BLaER1 treated with 17β-estradiol and CSF1 and Interleukin-3, amounts not matched to agents 10 nM and 100 nM (cell line): ENCODE measurements around the gene PTPRM.
"Not testable (repeated sequence)": the region's sequence is repeated elsewhere in the genome, so short reads cannot be mapped to it uniquely, and the experiment has no call there.

Source experiments
- H3K27ac ChIP-seq, 11 experiments: shearing (Covaris generic); formaldehyde crosslinking; 2 replicates each; pipeline ENCODE4 v1.8.1; 2022
- H3K27me3 ChIP-seq, 11 experiments: shearing (Covaris generic); formaldehyde crosslinking; 2 replicates each; pipeline ENCODE4 v1.8.1; 2022
- H3K36me3 ChIP-seq, 11 experiments: shearing (Covaris generic); formaldehyde crosslinking; 2 replicates each; pipeline ENCODE4 v1.8.1; 2022
- H3K4me1 ChIP-seq, 10 experiments: shearing (Covaris generic); formaldehyde crosslinking; 2 replicates each; pipeline ENCODE4 v1.8.1; 2022
- H3K4me2 ChIP-seq, 11 experiments: shearing (Covaris generic); formaldehyde crosslinking; 2 replicates each; pipeline ENCODE4 v1.8.1; 2022
- H3K4me3 ChIP-seq, 10 experiments: shearing (Covaris generic); formaldehyde crosslinking; 2 replicates each; pipeline ENCODE4 v1.8.1; 2022
- H3K9ac ChIP-seq, 11 experiments: shearing (Covaris generic); formaldehyde crosslinking; 2 replicates each; pipeline ENCODE4 v1.8.1; 2022
- H3K9me3 ChIP-seq, 11 experiments: shearing (Covaris generic); formaldehyde crosslinking; replicated peaks in 1 of 11; 2 replicates each; pipeline ENCODE4 v1.8.1; 2022
- H4K20me1 ChIP-seq, 11 experiments: shearing (Covaris generic); formaldehyde crosslinking; 2 replicates each; pipeline ENCODE4 v1.8.1; 2022
- Cebpa-rat ChIP-seq, 11 experiments: shearing (Covaris generic); IDR thresholded peaks; 2 replicates each; pipeline ENCODE4 v1.8.1; 2022

The PTPRM gene

GRCh38 chr18:8428951-8429350 lies 861.8 kb downstream of the PTPRM start:
- peaks cover 0 to 5% (median 0%) of the 10 kb centered on the region in 11 experiments; a peak in 2 of 22 replicates for H3K9me3 ChIP-seq
- no peaks in the 10 kb centered on the region for H4K20me1 ChIP-seq
- H3K9ac ChIP-seq, result no peak overlapping the region
- TF ChIP-seq Cebpa-rat (IDR thresholded peaks at IDR 0.05), result no peak
- H3K4me2 ChIP-seq, result no peak overlapping the region
- H3K36me3 ChIP-seq, result no peaks in the 10 kb centered on the region
- H3K4me3 ChIP-seq, result no peak overlapping the region
- no peaks in the 10 kb centered on the region for H3K4me1 ChIP-seq
- no peak overlapping the region for H3K27ac ChIP-seq
- H3K27me3 ChIP-seq, result no peaks in the 10 kb centered on the region

GRCh38 chr18:8431036-8431435 lies 863.9 kb downstream of the PTPRM start:
- no peaks in the 10 kb centered on the region for H3K36me3 ChIP-seq
- no peak overlapping the region for H3K9ac ChIP-seq
- no peaks in the 10 kb centered on the region for H3K4me1 ChIP-seq
- no peak for TF ChIP-seq Cebpa-rat (IDR thresholded peaks at IDR 0.05)
- H3K4me2 ChIP-seq, result no peak overlapping the region
- H3K27me3 ChIP-seq, result no peaks in the 10 kb centered on the region
- H4K20me1 ChIP-seq, result no peaks in the 10 kb centered on the region
- no peak overlapping the region for H3K27ac ChIP-seq
- H3K4me3 ChIP-seq, result no peak overlapping the region
- peaks cover 0 to 5% (median 0%) of the 10 kb centered on the region in 11 experiments; a peak in 2 of 22 replicates for H3K9me3 ChIP-seq

GRCh38 chr18:8433323-8433722 lies 866.2 kb downstream of the PTPRM start:
- Histone ChIP-seq H3K4me2 (no peak overlapping the region), H3K27ac (no peak overlapping the region), H3K36me3 (no peaks in the 10 kb centered on the region), H3K4me3 (no peak overlapping the region), H3K27me3 (no peaks in the 10 kb centered on the region), H3K4me1 (no peaks in the 10 kb centered on the region), H3K9ac (no peak overlapping the region), H4K20me1 (no peaks in the 10 kb centered on the region), H3K9me3 (peaks cover 0 to 5% (median 0%) of the 10 kb centered on the region in 11 experiments; a peak in 2 of 22 replicates)
- TF ChIP-seq Cebpa-rat (IDR thresholded peaks at IDR 0.05), result no peak

DNA sequence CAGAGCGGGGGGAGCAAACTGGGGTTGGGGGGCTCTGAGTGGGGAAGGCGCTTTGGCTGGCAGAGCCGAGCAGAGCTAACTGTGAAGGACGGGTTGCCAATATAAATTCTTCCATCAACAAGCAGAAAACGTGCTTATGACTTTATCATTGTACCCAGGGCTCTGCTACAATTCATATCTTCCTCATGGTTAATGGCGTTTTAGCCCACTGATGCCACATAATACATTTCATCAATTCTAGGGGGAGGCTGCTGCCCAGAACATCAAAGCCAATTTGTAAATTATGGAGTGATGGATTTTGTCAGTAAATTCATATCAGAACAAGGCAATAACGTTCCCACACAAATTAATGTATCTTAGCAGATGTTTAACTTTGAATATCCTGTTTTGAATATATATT lies 866.7 kb downstream of the PTPRM start:
- no peak for TF ChIP-seq Cebpa-rat (IDR thresholded peaks at IDR 0.05)
- Histone ChIP-seq H3K27ac (no peak overlapping the region), H3K4me3 (no peak overlapping the region), H3K36me3 (no peaks in the 10 kb centered on the region), H3K4me1 (no peaks in the 10 kb centered on the region), H3K9me3 (peaks cover 0 to 5% (median 1%) of the 10 kb centered on the region in 11 experiments; a peak in 9 of 22 replicates), H4K20me1 (no peaks in the 10 kb centered on the region), H3K4me2 (no peak overlapping the region), H3K27me3 (no peaks in the 10 kb centered on the region), H3K9ac (no peak overlapping the region)

GRCh38 chr18:8435376-8435775 lies 868.3 kb downstream of the PTPRM start:
- H3K9ac ChIP-seq, result no peak overlapping the region
- no peak overlapping the region for H3K4me2 ChIP-seq
- no peaks in the 10 kb centered on the region for H3K4me1 ChIP-seq
- no peak overlapping the region for H3K4me3 ChIP-seq
- H3K27ac ChIP-seq, result no peak overlapping the region
- H4K20me1 ChIP-seq, result no peaks in the 10 kb centered on the region
- no peaks in the 10 kb centered on the region for H3K27me3 ChIP-seq
- TF ChIP-seq Cebpa-rat (IDR thresholded peaks at IDR 0.05), result no peak
- H3K9me3 ChIP-seq, result peaks cover 12 to 20% (median 17%) of the 10 kb centered on the region in 11 experiments; a peak in 17 of 22 replicates
- no peaks in the 10 kb centered on the region for H3K36me3 ChIP-seq

DNA sequence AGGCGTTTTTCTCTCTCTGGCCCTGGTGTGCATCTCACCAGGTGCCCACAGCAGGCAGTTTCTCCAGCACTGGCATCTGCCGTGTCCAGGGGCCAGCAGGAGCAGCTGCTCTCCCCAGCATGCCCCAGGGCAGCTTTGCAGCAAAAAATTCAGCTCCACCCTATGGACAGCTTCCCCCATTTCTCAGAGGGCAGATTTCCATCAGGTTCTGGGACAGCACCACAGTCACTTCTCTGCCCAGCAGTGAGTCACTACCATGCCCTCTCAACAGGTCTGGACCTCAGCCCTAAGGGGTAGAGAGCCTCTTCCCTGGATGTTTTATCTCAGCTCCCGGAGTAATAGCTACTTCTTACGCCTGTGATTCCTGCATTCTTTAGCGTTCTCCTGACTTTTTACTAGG lies 871.9 kb downstream of the PTPRM start:
- Histone ChIP-seq H3K27ac (no peak overlapping the region), H3K27me3 (no peaks in the 10 kb centered on the region), H3K36me3 (no peaks in the 10 kb centered on the region), H3K4me3 (no peak overlapping the region), H3K9ac (no peak overlapping the region), H3K4me2 (no peak overlapping the region), H4K20me1 (no peaks in the 10 kb centered on the region), H3K4me1 (no peaks in the 10 kb centered on the region), H3K9me3 (peaks cover 15 to 35% (median 23%) of the 10 kb centered on the region in 11 experiments; a peak in 18 of 22 replicates)
- TF ChIP-seq Cebpa-rat (IDR thresholded peaks at IDR 0.05), result no peak

DNA sequence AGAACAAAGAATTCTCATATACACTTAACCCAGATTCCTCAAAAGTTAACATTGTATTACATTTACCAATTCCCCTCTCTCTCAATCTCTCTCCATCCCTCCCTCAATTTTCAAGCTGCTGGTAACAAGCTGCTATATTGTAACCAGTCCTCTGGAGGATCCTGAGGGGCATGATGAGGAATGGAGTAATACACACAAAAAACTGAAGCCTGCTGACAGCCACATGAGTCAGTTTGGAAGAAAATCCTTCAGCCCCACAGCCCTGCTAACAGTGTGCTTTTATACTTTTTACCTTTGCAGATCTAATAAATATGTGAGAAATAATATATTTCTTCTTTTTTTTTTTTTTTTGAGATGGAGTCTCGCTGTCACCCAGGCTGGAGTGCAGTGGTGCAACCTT lies 876.4 kb downstream of the PTPRM start:
- no peaks in the 10 kb centered on the region for H4K20me1 ChIP-seq
- peaks cover 15 to 33% (median 23%) of the 10 kb centered on the region in 11 experiments; a peak in 18 of 22 replicates for H3K9me3 ChIP-seq
- no peak overlapping the region for H3K27ac ChIP-seq
- no peaks in the 10 kb centered on the region for H3K36me3 ChIP-seq
- no peaks in the 10 kb centered on the region for H3K27me3 ChIP-seq
- H3K4me1 ChIP-seq, result no peaks in the 10 kb centered on the region
- H3K4me2 ChIP-seq, result no peak overlapping the region
- no peak overlapping the region for H3K4me3 ChIP-seq
- TF ChIP-seq Cebpa-rat (IDR thresholded peaks at IDR 0.05), result no peak
- H3K9ac ChIP-seq, result no peak overlapping the region

DNA sequence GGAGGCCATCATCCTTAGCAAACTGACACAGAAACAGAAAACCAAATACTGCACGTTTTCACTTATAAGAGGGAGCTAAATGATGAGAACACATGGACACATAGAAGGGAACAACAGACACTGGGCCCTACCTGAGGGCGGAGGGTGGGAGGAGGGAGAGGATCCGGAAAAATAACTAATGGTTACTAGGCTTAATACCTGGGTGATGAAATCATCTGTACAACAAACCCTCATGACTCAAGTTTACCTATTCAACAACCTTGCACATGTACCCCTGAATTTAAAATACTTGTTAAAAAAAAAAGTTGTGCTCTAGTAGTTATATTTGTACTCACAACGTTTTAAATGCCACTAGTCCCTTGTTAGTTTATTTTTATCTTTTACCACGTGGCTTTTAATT lies 879.8 kb downstream of the PTPRM start:
- not testable (repeated sequence) for H3K4me3 ChIP-seq, H3K4me1 ChIP-seq, H3K4me2 ChIP-seq, H3K9ac ChIP-seq, H3K9me3 ChIP-seq, H4K20me1 ChIP-seq, H3K36me3 ChIP-seq, H3K27me3 ChIP-seq, H3K27ac ChIP-seq

DNA sequence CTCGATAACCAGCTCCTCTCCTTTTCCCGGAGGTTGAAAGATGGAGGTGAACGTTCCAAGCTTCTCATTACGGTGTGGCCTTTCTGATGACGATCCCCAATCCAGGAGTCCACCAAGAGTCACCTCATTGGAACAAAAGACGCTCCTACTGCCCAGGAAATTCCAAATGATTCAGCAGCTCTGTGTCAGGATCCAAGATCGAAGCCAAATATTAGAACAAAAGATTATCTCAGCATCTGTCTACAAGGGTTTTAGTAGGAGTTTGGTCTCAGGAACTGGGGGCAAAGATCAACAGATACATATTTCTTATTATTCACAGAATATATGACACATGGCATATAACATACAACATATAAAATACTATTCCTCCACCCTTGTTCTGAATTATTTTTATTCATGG lies 881.0 kb downstream of the PTPRM start:
- no peak overlapping the region for H3K9ac ChIP-seq
- H4K20me1 ChIP-seq, result no peaks in the 10 kb centered on the region
- H3K9me3 ChIP-seq, result 0 out of 22 replicates have a peak, but pooled peaks cover 0 to 4% (median 0%) of the 10 kb centered on the region in 11 experiments
- H3K4me2 ChIP-seq, result no peak overlapping the region
- no peak for TF ChIP-seq Cebpa-rat (IDR thresholded peaks at IDR 0.05)
- H3K27me3 ChIP-seq, result no peaks in the 10 kb centered on the region
- no peak overlapping the region for H3K4me3 ChIP-seq
- H3K36me3 ChIP-seq, result no peaks in the 10 kb centered on the region
- no peaks in the 10 kb centered on the region for H3K4me1 ChIP-seq
- H3K27ac ChIP-seq, result no peak overlapping the region

DNA sequence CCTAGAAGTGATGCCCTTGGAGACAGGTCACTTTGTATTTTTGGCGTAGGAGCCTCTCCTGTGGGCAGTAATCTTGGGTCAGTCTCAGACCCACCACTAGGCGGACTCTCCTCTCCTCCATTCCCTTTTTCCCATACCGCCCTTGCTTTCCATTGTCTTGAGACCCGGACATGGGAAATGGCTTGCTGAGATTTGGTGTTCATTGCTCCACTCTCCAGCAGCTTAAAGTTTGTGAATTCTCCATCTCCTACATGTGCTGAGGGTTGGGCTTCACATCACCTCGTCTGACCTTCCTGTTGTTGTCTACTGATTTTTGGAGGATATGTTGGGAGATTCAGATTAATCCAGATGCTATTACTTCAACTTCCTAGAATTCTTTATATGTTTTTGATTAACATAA lies 882.9 kb downstream of the PTPRM start:
- TF ChIP-seq Cebpa-rat (IDR thresholded peaks at IDR 0.05), result no peak
- H3K9ac ChIP-seq, result no peak overlapping the region

More for the DNA sequence above, 882.9 kb downstream of the PTPRM start:
- no peaks in the 10 kb centered on the region for H4K20me1 ChIP-seq
- no peaks in the 10 kb centered on the region for H3K36me3 ChIP-seq
- no peak overlapping the region for H3K4me2 ChIP-seq
- H3K9me3 ChIP-seq, result 0 out of 22 replicates have a peak, but pooled peaks cover 0 to 4% (median 0%) of the 10 kb centered on the region in 11 experiments
- H3K4me1 ChIP-seq, result peaks cover 0 to 4% (median 0%) of the 10 kb centered on the region in 10 experiments; a peak in 1 of 20 replicates
- H3K4me3 ChIP-seq, result no peak overlapping the region
- no peak overlapping the region for H3K27ac ChIP-seq
- no peaks in the 10 kb centered on the region for H3K27me3 ChIP-seq
